Sigmoid colon (tissue), 7 donors: ENCODE results near the gene EEFSEC. TPM values are rescaled to one million over a fixed set of nuclear protein-coding genes. Genes with fewer than 3 reads are reported as not detected.
A peak's percentile ranks its signal among the peaks of the same experiment; 100 is the strongest.

Experiments
- DNase-seq: peaks from one replicate; pipeline ENCODE4 v3.0.0-alpha.2; 2019
- H3K27ac ChIP-seq, 4 donors: fragments of 200-600 bp; sonication (generic); one replicate each; pipeline ENCODE4 v1.5.1; 2016 to 2019; ENCODE audit warnings: mild to moderate bottlenecking in 1 of 4
- H3K27me3 ChIP-seq, 3 donors: fragments of 200-600 bp; sonication (generic); one replicate each; pipeline ENCODE4 v1.5.1; 2019; ENCODE audit warnings: mild to moderate bottlenecking in 1 of 3
- H3K36me3 ChIP-seq, 4 donors: fragments of 200-600 bp; sonication (generic); one replicate each; pipeline ENCODE4 v1.5.1; 2016 to 2019
- H3K4me1 ChIP-seq, 4 donors: fragments of 200-600 bp; sonication (generic); one replicate each; pipeline ENCODE4 v1.5.1; 2017 to 2019
- H3K4me3 ChIP-seq, 4 donors: fragments of 200-600 bp; sonication (generic); one replicate each; pipeline ENCODE4 v1.5.1; 2017 to 2019; ENCODE audit warnings: mild to moderate bottlenecking in 2 of 4, moderate library complexity in 1 of 4
- H3K9me3 ChIP-seq, 4 donors: fragments of 200-600 bp in 3 of 4; sonication (generic) in 3 of 4; one replicate each; pipeline versions ENCODE4 v1.5.1 to v1.6.1; 2013 to 2019
- EP300 ChIP-seq, 4 donors: sonication (generic); formaldehyde crosslinking; IDR thresholded peaks; one replicate each; pipeline ENCODE4 v1.6.1; 2017; ENCODE audit warnings: antibody characterized with exemption in 4 of 4
- POLR2A ChIP-seq, 2 donors: fragments of 450-650 bp; IDR thresholded peaks; one replicate each; pipeline ENCODE4 v1.6.1; 2016; ENCODE audit warnings: antibody characterized with exemption in 2 of 2, mild to moderate bottlenecking in 2 of 2, moderate library complexity in 2 of 2
- POLR2AphosphoS5 ChIP-seq, 4 donors: sonication (generic); formaldehyde crosslinking; IDR thresholded peaks; one replicate each; pipeline ENCODE4 v1.6.1; 2017; ENCODE audit warnings: antibody characterized with exemption in 4 of 4
- WGBS, 2 donors: extraction: QIAGEN DNeasy Blood & Tissue Kit; methylation state at CpG; one replicate each; pipeline ENCODE4 v1.1.7; 2013; 5-methylcytosine and 5-hydroxymethylcytosine counted together
- intact Hi-C: fragments of 100-400 bp; cut with DNase I; formaldehyde crosslinking; loops from one replicate; pipeline ENCODE4 v1.15.1; 2023
- polyA plus RNA-seq, 3 donors: library from polyadenylated mRNA; stranded (reverse); fragments of 200-250 nt; gene quantifications; one replicate each; pipeline ENCODE4 v1.2.3, GENCODE V29; 2013
- total RNA-seq, 4 donors: library from RNA; depleted of rRNA; stranded (reverse); fragments of >200 nt; gene quantifications; one replicate each; pipeline ENCODE4 v1.1.0, GENCODE V29; 2016
- TF ChIP-seq, protein P1 (sequence below), 4 experiments: fragments of 450-650 bp in 3 of 4; fragments of 200-600 bp in 1 of 4; IDR thresholded peaks; one replicate each; pipeline ENCODE4 v1.5.1; 2016 to 2019; ENCODE audit warnings: antibody characterized with exemption in 4 of 4, mild to moderate bottlenecking in 3 of 4, moderate library complexity in 2 of 4
- donor health status: healthy with polysubstance abuse.
- donor health status: Bipolar disorder and iron deficiency.
- donor health status: healthy.

EEFSEC gene
- total and polyA plus RNA-seq, 7 donors = 5.3 to 16.1 (median 12.2) TPM

DNA sequence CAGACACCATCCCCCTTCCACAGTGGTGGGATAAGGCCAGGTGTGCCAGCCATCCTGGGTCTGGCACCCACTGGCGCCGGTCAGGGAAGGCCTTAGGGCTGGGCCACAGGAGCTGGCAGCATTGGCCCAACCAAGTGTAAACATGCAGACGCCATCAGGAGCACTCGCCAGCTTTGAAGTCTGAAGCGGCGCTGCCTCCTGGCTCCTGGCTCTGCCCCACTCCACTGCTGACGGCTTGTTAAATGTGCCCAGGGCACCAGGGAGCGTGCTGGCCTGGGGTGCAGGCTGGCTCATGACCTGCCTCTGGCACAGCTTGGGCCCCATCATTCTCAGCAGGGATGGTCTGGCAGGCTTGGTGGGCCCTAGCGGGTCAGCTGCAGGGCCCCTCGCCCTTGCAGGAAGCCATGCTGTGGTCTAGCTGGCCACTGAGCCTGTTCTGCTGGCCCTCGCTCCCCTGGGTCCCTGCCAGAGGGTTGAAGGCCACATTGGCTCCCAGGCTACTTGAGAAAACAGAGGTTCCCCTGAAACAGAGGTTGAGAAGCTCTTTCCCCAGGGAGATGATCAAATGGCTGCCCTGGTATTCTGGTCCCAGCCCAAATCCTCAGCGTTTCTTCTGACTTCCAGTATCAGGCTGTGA, 196.8 kb downstream of the EEFSEC start:
- TF ChIP-seq EP300 (IDR thresholded peaks at IDR 0.05) = no peak
- TF ChIP-seq POLR2AphosphoS5 (IDR thresholded peaks at IDR 0.05) = no peak
- no peak for TF ChIP-seq POLR2A (IDR thresholded peaks at IDR 0.05)
- TF ChIP-seq, protein P1, sequence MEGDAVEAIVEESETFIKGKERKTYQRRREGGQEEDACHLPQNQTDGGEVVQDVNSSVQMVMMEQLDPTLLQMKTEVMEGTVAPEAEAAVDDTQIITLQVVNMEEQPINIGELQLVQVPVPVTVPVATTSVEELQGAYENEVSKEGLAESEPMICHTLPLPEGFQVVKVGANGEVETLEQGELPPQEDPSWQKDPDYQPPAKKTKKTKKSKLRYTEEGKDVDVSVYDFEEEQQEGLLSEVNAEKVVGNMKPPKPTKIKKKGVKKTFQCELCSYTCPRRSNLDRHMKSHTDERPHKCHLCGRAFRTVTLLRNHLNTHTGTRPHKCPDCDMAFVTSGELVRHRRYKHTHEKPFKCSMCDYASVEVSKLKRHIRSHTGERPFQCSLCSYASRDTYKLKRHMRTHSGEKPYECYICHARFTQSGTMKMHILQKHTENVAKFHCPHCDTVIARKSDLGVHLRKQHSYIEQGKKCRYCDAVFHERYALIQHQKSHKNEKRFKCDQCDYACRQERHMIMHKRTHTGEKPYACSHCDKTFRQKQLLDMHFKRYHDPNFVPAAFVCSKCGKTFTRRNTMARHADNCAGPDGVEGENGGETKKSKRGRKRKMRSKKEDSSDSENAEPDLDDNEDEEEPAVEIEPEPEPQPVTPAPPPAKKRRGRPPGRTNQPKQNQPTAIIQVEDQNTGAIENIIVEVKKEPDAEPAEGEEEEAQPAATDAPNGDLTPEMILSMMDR (IDR thresholded peaks at IDR 0.05) = no peak
- Histone ChIP-seq H3K36me3 (no peaks in the 10 kb centered on the region), H3K27ac (no peak overlapping the region), H3K4me3 (no peak overlapping the region), H3K4me1 (peaks cover 0 to 17% (median 16%) of the 10 kb centered on the region in 4 donors), H3K9me3 (no peaks in the 10 kb centered on the region), H3K27me3 (no peaks in the 10 kb centered on the region)
- DNase-seq = peak; percentile 50
- 96 to 97% methylated on average over 12 of the region's 12 CpGs for WGBS, 2 donors
- intact Hi-C loops = no loop called here

DNA sequence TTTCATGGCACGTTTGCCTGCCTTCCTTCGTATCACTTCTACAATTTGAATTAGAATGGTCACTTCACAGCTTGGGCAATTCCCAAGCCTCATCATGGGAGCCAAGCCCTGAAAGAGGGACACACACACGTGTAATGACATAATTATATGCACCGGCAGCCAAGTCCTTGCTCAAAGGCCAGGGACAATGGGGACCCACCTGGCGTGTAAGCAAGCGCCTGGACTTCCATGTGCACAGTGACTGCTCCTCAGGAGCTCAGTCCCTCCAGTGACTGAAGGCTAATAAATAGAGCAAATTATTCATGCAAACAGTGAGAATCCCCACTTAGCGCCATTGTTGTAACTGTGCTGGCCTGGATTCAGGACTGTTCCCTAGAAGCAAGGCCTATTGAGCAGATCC, 198.3 kb downstream of the EEFSEC start:
- Histone ChIP-seq H3K4me1 (peaks cover 0 to 25% (median 19%) of the 10 kb centered on the region in 4 donors), H3K27me3 (no peaks in the 10 kb centered on the region), H3K9me3 (no peaks in the 10 kb centered on the region), H3K27ac (no peak overlapping the region), H3K36me3 (no peaks in the 10 kb centered on the region), H3K4me3 (no peak overlapping the region)
- intact Hi-C loops = no loop called here
- peak; percentile 30 for DNase-seq
- WGBS, 2 donors = 94 to 96% methylated on average over 7 of the region's 7 CpGs
- TF ChIP-seq, protein P1 (IDR thresholded peaks at IDR 0.05) = no peak
- TF ChIP-seq POLR2A (IDR thresholded peaks at IDR 0.05) = no peak
- TF ChIP-seq EP300 (IDR thresholded peaks at IDR 0.05) = no peak
- no peak for TF ChIP-seq POLR2AphosphoS5 (IDR thresholded peaks at IDR 0.05)

DNA sequence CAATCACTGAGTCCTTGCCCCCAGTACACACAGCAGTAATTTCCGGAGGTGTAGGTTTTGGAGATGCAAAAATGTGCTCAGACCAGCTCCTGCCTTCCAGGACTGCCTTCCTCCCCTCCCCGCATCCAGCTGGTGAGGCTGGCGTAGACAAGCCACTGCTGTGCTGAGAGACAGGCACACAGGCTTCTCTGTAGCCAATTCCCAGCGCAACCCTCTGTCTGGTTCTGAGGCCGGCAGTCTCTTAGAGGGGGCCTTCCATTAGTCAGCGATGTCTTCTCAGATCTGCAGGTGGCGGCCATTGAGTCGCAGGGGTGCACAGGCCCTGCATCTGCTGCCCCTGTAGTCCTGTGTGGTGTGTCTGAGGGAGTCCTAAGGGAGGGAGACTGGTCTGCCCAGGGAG, 199.0 kb downstream of the EEFSEC start:
- peak; percentile 40 for DNase-seq
- H3K9me3 ChIP-seq = no peaks in the 10 kb centered on the region
- no peak overlapping the region for H3K4me3 ChIP-seq
- no peaks in the 10 kb centered on the region for H3K27me3 ChIP-seq
- no peaks in the 10 kb centered on the region for H3K36me3 ChIP-seq
- no peak overlapping the region for H3K27ac ChIP-seq
- intact Hi-C loops = no loop called here
- TF ChIP-seq EP300 (IDR thresholded peaks at IDR 0.05) (no peak), POLR2A (IDR thresholded peaks at IDR 0.05) (no peak), POLR2AphosphoS5 (IDR thresholded peaks at IDR 0.05) (no peak)
- TF ChIP-seq, protein P1 (IDR thresholded peaks at IDR 0.05) = no peak
- 97 to 98% methylated on average over 8 of the region's 8 CpGs for WGBS, 2 donors
- H3K4me1 ChIP-seq = peaks cover 0 to 25% (median 19%) of the 10 kb centered on the region in 4 donors

DNA sequence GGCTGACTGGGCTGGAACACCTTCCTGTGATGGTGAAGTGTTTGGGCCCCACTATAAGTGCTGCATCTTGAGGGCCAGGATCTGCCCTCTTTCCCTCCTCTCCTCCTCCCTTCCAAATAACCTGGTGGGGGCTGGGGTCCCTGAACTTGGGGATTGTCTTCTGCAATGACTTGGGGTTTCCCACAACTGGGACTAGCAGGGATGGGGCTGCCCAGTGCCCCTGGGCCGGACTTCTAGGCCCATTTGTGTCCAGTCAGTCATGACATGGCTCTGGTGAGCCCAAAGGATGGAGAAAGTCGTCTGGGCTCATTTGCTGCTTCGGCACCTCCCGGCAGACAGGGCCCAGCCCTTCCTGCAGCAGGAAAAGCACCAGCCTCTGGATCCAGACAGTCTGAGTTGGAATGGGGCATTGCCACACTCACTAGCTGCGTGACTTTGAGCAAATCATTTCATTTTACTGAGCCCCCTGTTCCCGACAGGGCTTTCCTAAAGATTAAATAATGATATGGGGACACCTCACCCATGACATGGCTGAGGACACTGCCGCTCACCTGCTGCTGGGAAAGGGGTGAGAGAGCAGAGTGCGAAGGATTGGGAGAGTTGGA, 200.2 kb downstream of the EEFSEC start:
- WGBS, 2 donors = 93 to 94% methylated on average over 8 of the region's 8 CpGs
- H3K27ac ChIP-seq = no peak overlapping the region

More for the DNA sequence above, 200.2 kb downstream of the EEFSEC start:
- intact Hi-C loops = no loop called here
- H3K36me3 ChIP-seq = peaks cover 0 to 2% (median 0%) of the 10 kb centered on the region in 4 donors
- TF ChIP-seq EP300 (IDR thresholded peaks at IDR 0.05) (no peak), POLR2AphosphoS5 (IDR thresholded peaks at IDR 0.05) (no peak), POLR2A (IDR thresholded peaks at IDR 0.05) (no peak)
- TF ChIP-seq, protein P1 (IDR thresholded peaks at IDR 0.05) = no peak
- H3K9me3 ChIP-seq = no peaks in the 10 kb centered on the region
- no peak overlapping the region for H3K4me3 ChIP-seq
- DNase-seq = peak; percentile 29
- no peaks in the 10 kb centered on the region for H3K27me3 ChIP-seq
- peaks cover 0 to 25% (median 19%) of the 10 kb centered on the region in 4 donors for H3K4me1 ChIP-seq
